ENCODE results near the gene ILF2.

Gene ILF2

GRCh38 chr1:153626477-153626903 lies 44.3 kb downstream of the ILF2 start:
- DNase-seq = no peak

DNA sequence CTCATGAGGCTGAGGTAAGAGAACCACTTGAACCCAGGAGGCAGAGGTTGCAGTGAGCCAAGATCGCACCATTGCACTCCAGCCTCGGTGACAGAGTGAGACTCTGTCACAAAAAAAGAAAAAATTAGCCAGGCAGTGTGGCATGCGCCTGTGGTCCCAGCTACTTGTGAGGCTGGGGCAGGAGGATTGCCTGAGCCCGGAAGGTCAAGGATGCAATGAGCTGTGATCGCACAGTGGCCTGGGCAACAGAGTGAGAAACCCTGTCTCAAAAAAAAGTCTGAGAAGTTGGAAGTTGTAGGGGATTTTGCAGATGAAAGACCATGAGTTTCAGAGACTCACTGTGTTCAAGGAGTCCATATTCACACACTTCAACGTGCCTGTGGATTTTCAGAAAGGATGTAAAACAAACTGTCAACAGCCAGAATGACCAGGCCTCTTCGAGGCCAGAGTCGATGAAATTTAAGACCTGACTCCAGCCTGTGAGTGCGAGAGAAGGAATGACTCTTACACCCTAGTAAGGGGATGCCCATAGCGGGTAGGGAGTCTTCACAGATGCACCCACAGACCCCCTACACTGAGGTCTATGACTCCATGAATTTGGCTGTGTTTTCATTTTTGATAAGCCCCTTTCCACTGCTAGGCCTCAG lies 45.7 kb downstream of the ILF2 start:
- no peak for DNase-seq

GRCh38 chr1:153623101-153623500 lies 47.7 kb downstream of the ILF2 start:
- DNase-seq = no peak

GRCh38 chr1:153619171-153619570 lies 51.6 kb downstream of the ILF2 start:
- no peak for DNase-seq

DNA sequence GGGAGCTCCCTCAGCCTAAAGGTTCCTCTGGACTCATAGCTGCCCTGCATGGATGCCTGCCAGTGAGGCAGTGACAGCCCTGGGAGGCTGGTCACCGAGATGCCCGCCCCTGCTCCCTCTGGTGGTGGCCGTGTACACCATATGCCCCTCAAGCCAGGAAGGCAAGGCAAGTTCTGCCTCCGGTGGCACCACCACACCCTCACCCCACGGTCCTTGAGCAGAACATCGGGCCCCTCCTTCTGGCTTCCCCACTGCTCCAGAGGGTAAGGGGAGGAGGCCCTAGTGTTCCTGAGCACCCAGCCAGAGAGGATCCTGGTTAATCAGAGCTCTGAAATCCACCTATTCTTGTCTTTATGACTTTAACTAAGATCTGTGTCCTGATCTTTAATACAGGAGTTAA lies 53.1 kb downstream of the ILF2 start:
- DNase-seq = no peak

DNA sequence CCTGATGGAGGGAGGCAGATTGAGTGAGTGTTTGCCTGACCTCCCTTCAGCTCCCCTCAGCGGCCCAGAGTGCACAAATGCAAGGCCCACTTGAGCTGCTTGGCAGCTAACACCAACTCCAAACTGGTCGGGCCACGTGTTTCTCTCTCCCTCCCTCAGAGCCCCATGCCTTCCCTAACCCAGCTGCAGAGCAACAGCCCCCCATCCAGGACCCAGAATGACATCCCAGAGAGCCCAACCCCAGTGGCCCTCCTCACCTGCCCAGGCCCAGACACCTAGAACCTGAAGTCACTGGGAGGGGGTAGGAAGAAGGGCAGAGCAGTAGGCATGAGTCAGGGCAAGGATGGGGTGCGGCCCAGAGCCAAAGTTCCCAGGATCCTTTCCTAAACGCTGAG lies 53.9 kb downstream of the ILF2 start:
- DNase-seq = no peak

- DNase-seq = no peak
Observed at GRCh38 chr1:153616144-153616916, 54.5 kb downstream of the ILF2 start, which contains the start of gene S100A14. S100A14 (minus strand) TSS chr1:153616325; CDS start chr1:153615858, 467 bp downstream.

- DNase-seq = no peak
Observed at GRCh38 chr1:153615406-153615805, 55.4 kb downstream of the ILF2 start.

- DNase-seq = no peak
Observed at GRCh38 chr1:153614906-153615305, 55.9 kb downstream of the ILF2 start.

- DNase-seq = no peak
Observed at GRCh38 chr1:153614189-153614900, 56.4 kb downstream of the ILF2 start.

DNA sequence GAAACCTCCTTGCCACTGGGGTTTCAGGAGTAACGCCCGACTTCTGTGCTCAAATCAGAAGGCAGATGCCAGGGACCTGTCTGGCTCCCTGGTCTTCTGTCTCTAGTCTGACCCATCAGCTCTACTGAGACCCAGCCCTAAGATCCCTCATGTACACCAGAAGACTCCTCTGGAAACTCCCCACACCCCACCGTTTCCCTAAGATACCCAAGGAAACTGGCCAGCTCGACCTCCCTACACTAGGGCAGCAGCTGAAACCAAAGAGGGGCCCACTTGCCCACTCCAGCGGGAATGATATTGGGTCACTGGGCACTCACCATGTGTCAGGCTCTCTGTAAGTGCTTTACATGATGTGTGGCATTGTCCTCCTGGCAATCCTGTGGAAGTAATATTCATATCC lies 57.4 kb downstream of the ILF2 start:
- no peak for DNase-seq

GRCh38 chr1:153612755-153613331 lies 58.0 kb downstream of the ILF2 start, which contains the start of gene S100A16:
S100A16 (minus strand) TSS chr1:153613137; CDS start chr1:153608151, 4,986 bp downstream.
- no peak for DNase-seq

DNA sequence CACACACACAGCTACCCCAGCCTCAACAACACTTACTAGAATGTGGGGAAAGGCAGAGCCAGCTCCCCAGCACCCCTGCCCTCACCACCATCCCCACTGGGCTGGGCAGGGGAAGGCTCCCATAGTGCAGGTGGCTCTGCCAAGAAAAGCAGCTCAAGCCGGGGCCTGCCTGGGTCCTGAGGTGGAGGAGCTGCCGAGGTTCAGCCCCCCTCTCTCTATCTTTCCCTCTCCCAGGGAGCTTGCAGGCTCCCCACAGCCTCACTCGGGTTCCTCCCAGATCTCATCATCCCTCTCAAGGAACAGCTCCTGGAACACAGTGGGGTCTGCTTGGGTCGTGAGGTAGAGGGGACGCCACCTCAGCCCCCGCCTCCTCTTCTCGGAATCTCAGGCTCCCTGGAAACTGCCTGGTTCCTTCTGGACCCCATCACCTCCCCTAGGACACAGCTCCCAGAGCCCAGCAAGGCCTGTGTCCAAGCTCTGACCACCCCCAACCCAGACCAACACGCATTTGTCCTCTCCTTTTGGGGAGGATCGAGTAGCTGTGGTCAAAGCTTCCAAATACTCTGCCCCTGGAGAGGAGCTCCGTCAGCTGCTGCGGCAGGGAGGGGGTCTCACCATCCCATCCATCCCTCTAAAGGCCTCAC lies 58.6 kb downstream of the ILF2 start:
- DNase-seq = no peak
